Measurements from ENCODE around the gene GPR132. TPM values are rescaled to one million over a fixed set of nuclear protein-coding genes. Genes with fewer than 3 reads are reported as not detected.

GPR132 gene
- total and polyA plus RNA-seq, 8 donors, result 0.61 to 10.4 (median 1.4) TPM

- peaks cover 0 to 2% of the 10 kb centered on the region in 2 donors for H3K4me1 ChIP-seq
- intact Hi-C loops (cut with DNase I), result no loop called here
- no peaks in the 10 kb centered on the region for H3K27me3 ChIP-seq
- H3K4me3 ChIP-seq, result no peak overlapping the region
- no peak overlapping the region for H3K27ac ChIP-seq
- peaks cover 0 to 81% of the 10 kb centered on the region in 2 donors for H3K36me3 ChIP-seq
- no peak for ATAC-seq
- peak in 1 of 4 donors; percentile 8 for DNase-seq
- no peak for TF ChIP-seq CTCF (IDR thresholded peaks at IDR 0.05)
- no peaks in the 10 kb centered on the region for H3K9me3 ChIP-seq
These were observed 11.8 kb downstream of the GPR132 start for GRCh38 chr14:105053421-105053820.

GRCh38 chr14:105052110-105052458, 13.1 kb downstream of the GPR132 start:
- H3K4me3 ChIP-seq, result no peak overlapping the region
- ATAC-seq (no peak), DNase-seq (no peak)
- TF ChIP-seq CTCF (IDR thresholded peaks at IDR 0.05), result no peak
- intact Hi-C loops (cut with DNase I), result no loop called here
- H3K9me3 ChIP-seq, result no peaks in the 10 kb centered on the region
- no peaks in the 10 kb centered on the region for H3K27me3 ChIP-seq
- no peak overlapping the region for H3K27ac ChIP-seq
- H3K36me3 ChIP-seq, result peaks cover 0 to 92% of the 10 kb centered on the region in 2 donors
- H3K4me1 ChIP-seq, result no peaks in the 10 kb centered on the region

GRCh38 chr14:105051182-105052109, 13.8 kb downstream of the GPR132 start:
- Histone ChIP-seq H3K36me3 (peaks cover 0 to 85% of the 10 kb centered on the region in 2 donors), H3K4me3 (no peak overlapping the region), H3K27ac (no peak overlapping the region), H3K9me3 (no peaks in the 10 kb centered on the region), H3K4me1 (peaks cover 0 to under 1% of the 10 kb centered on the region in 2 donors), H3K27me3 (no peaks in the 10 kb centered on the region)
- DNase-seq (peak in 1 of 4 donors; percentile 73), ATAC-seq (no peak)
- intact Hi-C loops (cut with DNase I), result no loop called here
- TF ChIP-seq CTCF (IDR thresholded peaks at IDR 0.05), result no peak

- Histone ChIP-seq H3K9me3 (no peaks in the 10 kb centered on the region), H3K4me1 (peaks cover 0 to 10% of the 10 kb centered on the region in 2 donors), H3K27me3 (no peaks in the 10 kb centered on the region), H3K4me3 (no peak overlapping the region), H3K27ac (no peak overlapping the region), H3K36me3 (peaks cover 0 to 76% of the 10 kb centered on the region in 2 donors)
- DNase-seq (peak in 2 of 4 donors; percentile 55 to 80), ATAC-seq (peak; percentile 42)
- no peak for TF ChIP-seq CTCF (IDR thresholded peaks at IDR 0.05)
- intact Hi-C loops (cut with DNase I), result no loop called here
These were observed 14.7 kb downstream of the GPR132 start for GRCh38 chr14:105050551-105050897.

GRCh38 chr14:105049753-105050550, 15.3 kb downstream of the GPR132 start:
- no peak for TF ChIP-seq CTCF (IDR thresholded peaks at IDR 0.05)
- H3K4me3 ChIP-seq, result no peak overlapping the region
- intact Hi-C loops (cut with DNase I), result loop anchor here in 1 of 2 donors (5.0 to 10.0 kb wide), 2 partner anchors 73 to 155 kb away; partner anchors contain the start of gene AHNAK2
- H3K27me3 ChIP-seq, result no peaks in the 10 kb centered on the region
- no peak overlapping the region for H3K27ac ChIP-seq
- peaks cover 0 to 70% of the 10 kb centered on the region in 2 donors for H3K36me3 ChIP-seq
- ATAC-seq (no peak), DNase-seq (peak in 1 of 4 donors; percentile 68)
- H3K4me1 ChIP-seq, result peaks cover 0 to 13% of the 10 kb centered on the region in 2 donors
- no peaks in the 10 kb centered on the region for H3K9me3 ChIP-seq

All from left lung (tissue), 10 donors.